MG63 (cell line): ENCODE results near the gene CEP290. TPM values are rescaled to one million over a fixed set of nuclear protein-coding genes. Genes with fewer than 3 reads are reported as not detected.
"Not testable (repeated sequence)": the region's sequence is repeated elsewhere in the genome, so short reads cannot be mapped to it uniquely, and the experiment has no call there.

ENCODE experiments used
- DNase-seq: peaks from one replicate; pipeline ENCODE4 v3.0.0-alpha.2; 2020
- H3K27me3 ChIP-seq: fragments of 250-450 bp; sonication (Bioruptor Pico); 2 replicates; pipeline ENCODE4 v1.5.1; 2020; ENCODE audit warnings: mild to moderate bottlenecking, moderate library complexity
- H3K36me3 ChIP-seq: fragments of 250-450 bp; sonication (Bioruptor Pico); 2 replicates; pipeline ENCODE4 v1.5.1; 2020; ENCODE audit warnings: mild to moderate bottlenecking, moderate library complexity
- H3K4me3 ChIP-seq: fragments of 250-450 bp; sonication (Bioruptor Pico); 2 replicates; pipeline ENCODE4 v1.5.1; 2020; ENCODE audit warnings: mild to moderate bottlenecking, moderate library complexity
- H3K9me3 ChIP-seq: fragments of 250-450 bp; sonication (Bioruptor Pico); 2 replicates; pipeline ENCODE4 v1.5.1; 2020; ENCODE audit warnings: mild to moderate bottlenecking, moderate library complexity
- total RNA-seq: library from RNA; depleted of rRNA; stranded (reverse); fragments of >200 nt; shearing (Covaris generic); gene quantifications from 2 replicates; pipeline ENCODE4 v1.2.3, GENCODE V29; 2014; ENCODE audit warnings: low replicate concordance

CEP290 gene
- total RNA-seq, 1 experiment from 2014 or later, result 7.1 TPM

GRCh38 chr12:88093573-88093972, 48.3 kb downstream of the CEP290 start:
- Histone ChIP-seq H3K27me3 (no peaks in the 10 kb centered on the region), H3K9me3 (no peaks in the 10 kb centered on the region), H3K36me3 (peaks cover 3% of the 10 kb centered on the region), H3K4me3 (no peak overlapping the region)
- no peak for DNase-seq

GRCh38 chr12:88092771-88093170, 49.1 kb downstream of the CEP290 start:
- H3K36me3 ChIP-seq, result peaks cover 3% of the 10 kb centered on the region
- DNase-seq, result no peak
- no peaks in the 10 kb centered on the region for H3K27me3 ChIP-seq
- H3K9me3 ChIP-seq, result no peaks in the 10 kb centered on the region
- H3K4me3 ChIP-seq, result no peak overlapping the region

DNA sequence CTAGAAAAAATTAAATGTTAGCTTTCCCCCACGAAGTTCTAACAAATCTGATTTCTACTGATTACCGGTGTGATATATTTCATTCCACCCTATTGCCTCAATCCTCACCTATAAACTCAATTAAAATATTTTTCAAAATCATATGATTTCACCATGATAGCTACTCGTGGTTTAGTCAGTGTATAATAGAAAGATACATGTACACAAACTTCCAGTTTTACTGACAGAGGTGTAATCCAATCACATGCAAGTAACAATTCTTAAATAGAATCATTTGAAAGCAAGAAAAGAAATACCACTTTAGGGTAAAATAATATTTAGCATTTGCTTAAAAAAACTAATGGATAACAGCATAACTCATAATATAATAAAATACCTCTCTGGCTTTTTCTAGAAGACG, 57.7 kb downstream of the CEP290 start:
- peaks cover 8% of the 10 kb centered on the region for H3K36me3 ChIP-seq

DNA sequence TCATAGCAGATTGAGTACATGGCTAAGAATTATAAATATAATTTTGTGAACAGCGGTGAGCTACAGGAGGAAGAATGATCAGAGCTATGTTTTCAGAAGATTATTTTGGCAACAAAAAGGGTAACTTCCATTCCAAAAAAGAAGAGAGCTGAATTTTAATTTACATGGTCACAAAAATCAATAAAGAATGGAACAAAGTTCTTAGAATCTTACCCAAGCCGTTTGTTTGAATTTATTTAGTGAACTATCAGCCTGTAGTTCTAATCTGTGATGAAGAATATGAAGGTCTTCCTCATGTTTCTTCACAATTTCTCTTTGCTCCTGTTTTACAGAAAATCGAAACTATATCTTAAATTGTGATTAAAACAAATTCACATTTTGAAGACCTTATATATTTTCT, 58.3 kb downstream of the CEP290 start:
- H3K9me3 ChIP-seq, result no peaks in the 10 kb centered on the region
- no peaks in the 10 kb centered on the region for H3K27me3 ChIP-seq
- no peak overlapping the region for H3K4me3 ChIP-seq
- peaks cover 11% of the 10 kb centered on the region for H3K36me3 ChIP-seq
- DNase-seq, result no peak

More for the DNA sequence above, 57.7 kb downstream of the CEP290 start:
- no peaks in the 10 kb centered on the region for H3K9me3 ChIP-seq
- no peak overlapping the region for H3K4me3 ChIP-seq
- H3K27me3 ChIP-seq, result no peaks in the 10 kb centered on the region
- no peak for DNase-seq

- Histone ChIP-seq H3K27me3 (no peaks in the 10 kb centered on the region), H3K36me3 (peaks cover 19% of the 10 kb centered on the region), H3K4me3 (no peak overlapping the region), H3K9me3 (no peaks in the 10 kb centered on the region)
- no peak for DNase-seq
Observed at GRCh38 chr12:88081247-88081646, 60.6 kb downstream of the CEP290 start.

DNA sequence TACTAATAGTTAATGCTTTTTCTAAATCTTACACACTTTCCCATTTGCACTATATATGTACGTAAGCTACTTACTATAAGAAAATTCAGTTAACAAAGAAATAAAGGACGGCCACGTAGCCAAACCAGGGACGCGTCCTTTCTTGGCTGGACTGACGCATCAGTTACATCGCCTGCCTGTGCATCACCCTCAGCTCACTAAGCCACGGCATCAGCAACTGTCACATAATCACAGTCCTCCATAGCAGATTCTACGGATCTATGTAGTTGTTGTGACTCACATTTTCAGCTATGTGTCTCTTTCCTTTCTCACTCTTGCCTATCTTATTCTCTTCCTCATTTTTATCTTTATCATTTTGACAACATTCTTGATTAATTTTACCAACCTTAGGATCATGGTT, 74.6 kb downstream of the CEP290 start:
- no peaks in the 10 kb centered on the region for H3K9me3 ChIP-seq
- H3K27me3 ChIP-seq, result no peaks in the 10 kb centered on the region
- no peak for DNase-seq
- H3K4me3 ChIP-seq, result no peak overlapping the region
- H3K36me3 ChIP-seq, result peaks cover 8% of the 10 kb centered on the region

GRCh38 chr12:88063375-88063774, 78.5 kb downstream of the CEP290 start:
- Histone ChIP-seq H3K9me3 (no peaks in the 10 kb centered on the region), H3K27me3 (no peaks in the 10 kb centered on the region), H3K4me3 (no peak overlapping the region), H3K36me3 (peaks cover 16% of the 10 kb centered on the region)
- no peak for DNase-seq

GRCh38 chr12:88062474-88062873, 79.4 kb downstream of the CEP290 start:
- Histone ChIP-seq H3K9me3 (no peaks in the 10 kb centered on the region), H3K27me3 (no peaks in the 10 kb centered on the region), H3K4me3 (no peak overlapping the region), H3K36me3 (peaks cover 16% of the 10 kb centered on the region)
- DNase-seq, result no peak

- Histone ChIP-seq H3K9me3 (no peaks in the 10 kb centered on the region), H3K27me3 (no peaks in the 10 kb centered on the region), H3K4me3 (no peak overlapping the region), H3K36me3 (peaks cover 26% of the 10 kb centered on the region)
- DNase-seq, result no peak
Observed at GRCh38 chr12:88058719-88059077, 83.2 kb downstream of the CEP290 start.

- no peak for DNase-seq
- Histone ChIP-seq H3K9me3 (no peaks in the 10 kb centered on the region), H3K4me3 (no peak overlapping the region), H3K36me3 (peaks cover 24% of the 10 kb centered on the region), H3K27me3 (no peaks in the 10 kb centered on the region)
Observed at GRCh38 chr12:88057994-88058718, 83.7 kb downstream of the CEP290 start.

DNA sequence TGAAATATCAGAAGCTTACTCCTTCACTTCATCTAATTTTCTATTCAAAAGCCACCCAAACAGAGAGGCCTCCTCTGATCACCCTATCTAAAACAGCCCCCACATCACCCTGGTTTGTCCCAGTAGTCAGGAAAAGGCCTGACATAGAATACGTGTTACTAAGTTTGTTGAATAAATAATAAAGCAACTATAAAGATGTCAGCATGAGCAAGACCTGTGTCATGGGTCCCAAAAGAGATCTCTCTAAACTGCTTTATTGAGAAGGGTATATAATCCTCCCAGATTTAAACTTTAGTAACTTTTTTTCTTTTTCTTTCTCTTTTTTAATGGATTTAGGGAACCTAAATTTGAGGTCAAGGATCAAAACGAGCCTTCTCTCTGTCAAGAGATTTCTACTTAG, 85.3 kb downstream of the CEP290 start:
- H3K9me3 ChIP-seq, result no peaks in the 10 kb centered on the region
- no peaks in the 10 kb centered on the region for H3K27me3 ChIP-seq
- DNase-seq, result no peak
- H3K36me3 ChIP-seq, result peaks cover 26% of the 10 kb centered on the region
- no peak overlapping the region for H3K4me3 ChIP-seq

- Histone ChIP-seq H3K9me3 (no peaks in the 10 kb centered on the region), H3K27me3 (no peaks in the 10 kb centered on the region), H3K4me3 (no peak overlapping the region), H3K36me3 (peaks cover 48% of the 10 kb centered on the region)
- DNase-seq, result peak; percentile 11
Observed at GRCh38 chr12:88052686-88053085, 89.2 kb downstream of the CEP290 start.

- Histone ChIP-seq H3K27me3 (no peaks in the 10 kb centered on the region), H3K36me3 (peaks cover 62% of the 10 kb centered on the region), H3K9me3 (no peaks in the 10 kb centered on the region), H3K4me3 (no peak overlapping the region)
- DNase-seq, result no peak
Observed at GRCh38 chr12:88044035-88044434, 97.9 kb downstream of the CEP290 start.

- no peak for DNase-seq
- Histone ChIP-seq H3K4me3 (no peak overlapping the region), H3K27me3 (no peaks in the 10 kb centered on the region), H3K36me3 (peaks cover 6% of the 10 kb centered on the region), H3K9me3 (no peaks in the 10 kb centered on the region)
Observed at GRCh38 chr12:88037770-88038169, 104.1 kb downstream of the CEP290 start.

GRCh38 chr12:88036353-88036965, 105.4 kb downstream of the CEP290 start:
- Histone ChIP-seq H3K9me3 (no peaks in the 10 kb centered on the region), H3K4me3 (peak overlapping the region; percentile 85), H3K27me3 (no peaks in the 10 kb centered on the region), H3K36me3 (peaks cover 6% of the 10 kb centered on the region)
- DNase-seq, result no peak

DNA sequence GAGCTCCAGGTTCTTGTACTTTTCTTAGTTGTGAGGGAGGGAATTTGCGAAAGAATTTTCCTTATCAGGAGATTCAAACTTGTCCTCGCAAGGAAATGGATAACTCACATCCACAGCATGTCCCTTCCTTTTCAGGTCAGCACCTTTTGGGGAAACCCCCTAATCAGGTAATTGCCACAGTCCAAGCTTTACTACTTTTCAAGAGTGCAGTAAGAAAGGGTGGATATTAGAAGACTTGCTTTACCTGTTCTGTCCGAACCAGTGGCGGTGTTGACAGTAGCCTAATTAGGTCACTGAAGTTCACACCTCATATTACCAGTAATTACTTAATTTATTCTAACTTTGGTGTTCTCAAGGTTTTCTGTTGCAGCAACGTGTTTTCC, 106.0 kb downstream of the CEP290 start:
- no peak for DNase-seq
- Histone ChIP-seq H3K36me3 (peaks cover 2% of the 10 kb centered on the region), H3K4me3 (peak overlapping the region; percentile 85), H3K9me3 (no peaks in the 10 kb centered on the region), H3K27me3 (no peaks in the 10 kb centered on the region)

DNA sequence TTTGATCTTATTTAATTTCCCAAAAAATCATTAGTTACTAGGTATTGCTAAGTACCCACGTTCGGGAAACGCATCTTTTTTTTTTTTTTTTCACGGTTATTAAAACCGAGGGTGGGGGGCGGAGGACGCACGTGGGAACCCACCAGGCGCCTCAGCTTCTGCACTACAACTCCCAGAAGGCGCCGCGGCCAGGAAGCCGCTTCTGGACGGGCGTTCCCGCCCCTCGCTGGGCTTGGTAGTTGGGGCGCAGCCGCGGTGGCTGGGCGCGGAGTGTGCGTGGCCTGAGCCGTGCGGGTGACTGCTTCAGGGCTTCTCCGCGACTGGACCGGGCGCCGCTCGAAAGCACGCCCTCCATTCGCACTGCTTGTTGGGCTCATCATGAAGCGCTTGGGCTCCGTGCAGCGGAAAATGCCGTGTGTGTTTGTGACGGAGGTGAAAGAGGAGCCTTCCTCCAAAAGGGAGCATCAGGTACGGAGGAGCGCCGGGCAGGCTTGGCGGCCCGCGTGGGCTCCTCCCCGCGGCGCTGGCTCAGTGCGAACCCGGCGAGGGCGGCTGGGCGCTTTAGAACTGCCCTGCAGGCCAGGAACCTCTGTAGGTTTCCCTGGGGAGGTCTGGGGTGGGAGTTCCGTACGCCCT, 106.5 kb downstream of the CEP290 start:
- peaks cover 2% of the 10 kb centered on the region for H3K36me3 ChIP-seq
- H3K9me3 ChIP-seq, result no peaks in the 10 kb centered on the region
- peak; percentile 94 for DNase-seq
- no peaks in the 10 kb centered on the region for H3K27me3 ChIP-seq
- peak overlapping the region; percentile 85 for H3K4me3 ChIP-seq

- not testable (repeated sequence) for H3K36me3 ChIP-seq, H3K9me3 ChIP-seq, H3K4me3 ChIP-seq, DNase-seq, H3K27me3 ChIP-seq
Observed at GRCh38 chr12:88031161-88031560, 110.7 kb downstream of the CEP290 start.
